HCT116 (cell line): ENCODE data around the gene ANKRD23. TPM values are rescaled to one million over a fixed set of nuclear protein-coding genes. Genes with fewer than 3 reads are reported as not detected.

ENCODE experiments used
- ATAC-seq: fragments of 200-7000 bp; cut with Tn5 transposase; 2 replicates; pipeline ENCODE4 v1.9.1; 2020; ENCODE audit warnings: mild to moderate bottlenecking, moderate library complexity
- BruUV-seq: library from RNA; stranded (reverse); fragments of 400-500 nt; replicated peaks from 2 replicates; lab custom pipeline; 2021; lab: Mats Ljungman, UMichigan
- CTCF ChIA-PET: fragments of 300-600 bp; sonication (Branson Sonifier 250); formaldehyde crosslinking; loops from one replicate; lab custom pipeline; 2021; ENCODE audit warnings: antibody characterized with exemption; lab: Charles Lee
- POLR2A ChIA-PET: fragments of 300-600, 350-600 bp; sonication (Branson Sonifier 250); formaldehyde crosslinking; loops from one replicate; lab custom pipeline; 2021; ENCODE audit warnings: antibody characterized with exemption; lab: Charles Lee
- RAD21 ChIA-PET, 2 experiments: fragments of 300-600 bp; sonication (Branson Sonifier 250); formaldehyde crosslinking; loops; one replicate each; lab custom pipeline; 2023; ENCODE audit warnings: low total read pairs in 2 of 2; ENCODE audit not compliant: uncharacterized antibody in 2 of 2, unreplicated experiment in 2 of 2, low non-redundant PET in 1 of 2; lab: Charles Lee
- DNase-seq: peaks from one replicate; pipeline ENCODE4 v3.0.0-alpha.2; 2010; ENCODE audit warnings: low read depth, low spot score
- H2AFZ ChIP-seq: fragments of 200-600 bp; shearing (Covaris generic), sonication (generic); 2 replicates; pipeline ENCODE4 v1.6.1; 2017; ENCODE audit warnings: low read depth, mixed run types, mixed read lengths, antibody characterized with exemption, low read length; ENCODE audit not compliant: poor library complexity, severe bottlenecking
- H3K27ac ChIP-seq: 2 replicates; pipeline ENCODE4 v1.5.1; 2012; ENCODE audit warnings: low read depth, low read length
- H3K27me3 ChIP-seq: fragments of 200-600 bp; sonication (generic); 2 replicates; pipeline ENCODE4 v1.6.1; 2016; ENCODE audit warnings: mixed run types, low read length, mixed read lengths; ENCODE audit not compliant: insufficient read depth
- H3K36me3 ChIP-seq, 2 experiments: fragments of 200-500 bp in 1 of 2; fragments of 200-600 bp in 1 of 2; sonication (Bioruptor generic) in 1 of 2; sonication (generic) in 1 of 2; 2 replicates each; pipeline versions ENCODE4 v1.5.1 to v1.6.1; 2014 to 2016; ENCODE audit warnings: low read length in 2 of 2, inconsistent platforms in 1 of 2, mixed read lengths in 1 of 2, mixed run types in 1 of 2; ENCODE audit not compliant: insufficient read depth in 2 of 2, control insufficient read depth in 1 of 2
- H3K4me1 ChIP-seq, 2 experiments: fragments of 200-600 bp in 1 of 2; sonication (generic) in 1 of 2; 2 replicates each; pipeline versions ENCODE4 v1.5.1 to v1.6.1; 2012 to 2017; ENCODE audit warnings: low read length in 2 of 2, inconsistent platforms in 1 of 2, mild to moderate bottlenecking in 1 of 2, mixed read lengths in 1 of 2, mixed run types in 1 of 2, moderate library complexity in 1 of 2; ENCODE audit not compliant: insufficient read depth in 2 of 2, control insufficient read depth in 1 of 2
- H3K4me2 ChIP-seq: fragments of 200-600 bp; sonication (generic); 2 replicates; pipeline ENCODE4 v1.6.1; 2017; ENCODE audit warnings: mixed run types, low read length, mixed read lengths
- H3K4me3 ChIP-seq, 2 experiments: fragments of 200-600 bp in 1 of 2; sonication (generic) in 1 of 2; replicated peaks in 1 of 2; 2 replicates each; pipeline ENCODE4 v1.5.1; 2011 to 2016; ENCODE audit warnings: low read length in 2 of 2, control low read depth in 1 of 2, low read depth in 1 of 2, mild to moderate bottlenecking in 1 of 2, mixed read lengths in 1 of 2, mixed run types in 1 of 2
- H3K79me2 ChIP-seq: fragments of 200-600 bp; sonication (generic); 2 replicates; pipeline ENCODE4 v1.6.1; 2017; ENCODE audit warnings: mild to moderate bottlenecking, mixed run types, low read length, moderate library complexity, mixed read lengths; ENCODE audit not compliant: insufficient read depth
- H3K9ac ChIP-seq: fragments of 200-600 bp; sonication (generic); 2 replicates; pipeline ENCODE4 v1.6.1; 2016; ENCODE audit warnings: low read length, mixed read lengths
- H3K9me2 ChIP-seq: fragments of 200-600 bp; sonication (generic), shearing (Covaris generic); 2 replicates; pipeline ENCODE4 v1.6.1; 2017; ENCODE audit warnings: mixed run types, mild to moderate bottlenecking, moderate library complexity; ENCODE audit not compliant: insufficient read depth
- H3K9me3 ChIP-seq, 2 experiments: fragments of 200-500 bp in 1 of 2; fragments of 200-600 bp in 1 of 2; sonication (Bioruptor generic) in 1 of 2; sonication (generic) in 1 of 2; 2 replicates each; pipeline ENCODE4 v1.6.1; 2014 to 2017; ENCODE audit warnings: low read length in 2 of 2, mixed read lengths in 2 of 2, inconsistent platforms in 1 of 2, low read depth in 1 of 2, mild to moderate bottlenecking in 1 of 2, mixed run types in 1 of 2, moderate library complexity in 1 of 2; ENCODE audit not compliant: control insufficient read depth in 1 of 2, insufficient read depth in 1 of 2
- H4K20me1 ChIP-seq: fragments of 200-600 bp; sonication (generic), shearing (Covaris generic); 2 replicates; pipeline ENCODE4 v1.6.1; 2017; ENCODE audit warnings: mixed run types, mild to moderate bottlenecking, moderate library complexity; ENCODE audit not compliant: insufficient read depth
- CEBPB ChIP-seq: IDR thresholded peaks from 2 replicates; pipeline ENCODE4 v1.6.1; 2012; ENCODE audit warnings: low read depth
- EZH2phosphoT487 ChIP-seq: fragments of 200-600 bp; IDR thresholded peaks from 2 replicates; pipeline ENCODE4 v1.6.1; 2018; ENCODE audit warnings: antibody characterized with exemption, borderline replicate concordance
- POLR2A ChIP-seq: IDR thresholded peaks from 2 replicates; pipeline ENCODE4 v1.7.0; 2011; ENCODE audit warnings: borderline replicate concordance; ENCODE audit not compliant: insufficient read depth, insufficient read length; ENCODE audit errors: extremely low read depth
- SIN3A ChIP-seq: IDR thresholded peaks from 2 replicates; pipeline ENCODE4 v1.6.1; 2012; ENCODE audit warnings: low read depth
- SP1 ChIP-seq: IDR thresholded peaks from 2 replicates; pipeline ENCODE4 v1.6.1; 2012; ENCODE audit warnings: low read depth
- TCF7L2 ChIP-seq: IDR thresholded peaks from 2 replicates; pipeline ENCODE4 v1.7.0; 2011; ENCODE audit warnings: borderline replicate concordance, inconsistent platforms; ENCODE audit not compliant: insufficient read depth, insufficient read length; ENCODE audit errors: extremely low read depth
- intact Hi-C: fragments of 100-400 bp; cut with micrococcal nuclease; formaldehyde crosslinking; loops from 2 replicates; pipeline ENCODE4 v1.10.0; 2022
- total RNA-seq: library from RNA; stranded (reverse); gene quantifications from one replicate; pipeline ENCODE4 v1.2.1, GENCODE V29; 2021; ENCODE audit not compliant: unreplicated experiment
- TF ChIP-seq, protein P1 (sequence below), 3 experiments: fragments of 200-600 bp in 1 of 3; sonication (generic) in 1 of 3; IDR thresholded peaks in 2 of 3; conservative IDR thresholded peaks in 1 of 3; 2 replicates each; pipeline ENCODE4 v1.5.1; 2012 to 2017; ENCODE audit warnings: low read depth in 2 of 3, low read length in 2 of 3, antibody characterized with exemption in 1 of 3, borderline replicate concordance in 1 of 3, control low read depth in 1 of 3, mild to moderate bottlenecking in 1 of 3, mixed read lengths in 1 of 3, mixed run types in 1 of 3, moderate library complexity in 1 of 3; ENCODE audit not compliant: insufficient read depth in 1 of 3

Gene ANKRD23
- total RNA-seq, 1 experiment from 2014 or later, result 1.4 TPM

DNA sequence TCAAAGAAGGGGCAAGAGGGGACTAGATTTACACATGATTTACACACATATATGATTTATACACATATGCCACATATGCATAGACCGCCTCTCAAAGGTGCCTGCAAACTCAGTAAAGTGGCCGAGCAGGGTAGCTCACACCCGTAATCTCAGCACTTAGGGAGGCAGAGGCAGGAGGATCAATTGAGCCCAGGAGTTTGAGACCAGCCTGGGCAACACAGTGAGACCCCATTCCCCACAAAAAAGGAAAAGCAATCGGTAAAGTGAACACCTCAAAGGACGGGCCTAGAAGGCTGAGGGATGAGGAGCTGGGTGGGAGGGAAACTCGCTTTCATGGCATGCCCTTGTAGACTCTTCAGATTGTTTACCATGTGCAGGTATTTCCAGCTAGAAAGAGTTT, 8.8 kb upstream of the ANKRD23 start (continued):
- TF ChIP-seq SP1, result no peak

DNA sequence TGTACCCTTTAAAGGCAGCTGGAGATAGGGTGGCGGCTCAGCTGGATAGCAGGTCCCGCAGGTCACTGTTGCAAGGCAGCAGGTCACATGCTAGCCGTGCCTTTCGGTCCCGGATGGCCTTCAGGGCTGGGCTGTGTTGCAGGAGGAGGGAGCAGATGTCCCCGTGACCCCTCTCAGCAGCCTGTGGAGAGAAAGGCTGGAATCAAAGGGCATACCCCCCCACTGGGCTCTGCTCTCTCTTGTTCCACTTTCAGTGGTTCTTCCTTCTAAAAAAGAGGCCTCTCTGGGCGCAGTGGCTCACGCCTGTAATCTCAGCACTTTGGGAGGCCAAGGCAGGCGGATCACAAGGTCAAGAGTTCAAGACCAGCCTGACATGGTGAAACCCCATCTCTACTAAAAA, 4.4 kb upstream of the ANKRD23 start:
- no TSS peak for BruUV-seq
- Histone ChIP-seq H2AFZ (no peak overlapping the region), H3K36me3 (peaks cover 18 to 21% of the 10 kb centered on the region in 2 experiments; a peak in 3 of 4 replicates), H3K4me3 (no peak overlapping the region), H3K27me3 (no peaks in the 10 kb centered on the region), H3K4me1 (no peaks in the 10 kb centered on the region), H3K27ac (no peak overlapping the region), H3K4me2 (no peak overlapping the region), H3K9ac (no peak overlapping the region), H3K79me2 (no peaks in the 10 kb centered on the region), H4K20me1 (no peaks in the 10 kb centered on the region), H3K9me3 (no peaks in the 10 kb centered on the region), H3K9me2 (no peaks in the 10 kb centered on the region)
- ATAC-seq (no peak), DNase-seq (no peak)
- RAD21 ChIA-PET, result no interaction called here
- no peak for TF ChIP-seq POLR2A
- TF ChIP-seq EZH2phosphoT487, result no peak
- TF ChIP-seq CEBPB, result no peak
- no peak for TF ChIP-seq TCF7L2
- TF ChIP-seq, protein P1, sequence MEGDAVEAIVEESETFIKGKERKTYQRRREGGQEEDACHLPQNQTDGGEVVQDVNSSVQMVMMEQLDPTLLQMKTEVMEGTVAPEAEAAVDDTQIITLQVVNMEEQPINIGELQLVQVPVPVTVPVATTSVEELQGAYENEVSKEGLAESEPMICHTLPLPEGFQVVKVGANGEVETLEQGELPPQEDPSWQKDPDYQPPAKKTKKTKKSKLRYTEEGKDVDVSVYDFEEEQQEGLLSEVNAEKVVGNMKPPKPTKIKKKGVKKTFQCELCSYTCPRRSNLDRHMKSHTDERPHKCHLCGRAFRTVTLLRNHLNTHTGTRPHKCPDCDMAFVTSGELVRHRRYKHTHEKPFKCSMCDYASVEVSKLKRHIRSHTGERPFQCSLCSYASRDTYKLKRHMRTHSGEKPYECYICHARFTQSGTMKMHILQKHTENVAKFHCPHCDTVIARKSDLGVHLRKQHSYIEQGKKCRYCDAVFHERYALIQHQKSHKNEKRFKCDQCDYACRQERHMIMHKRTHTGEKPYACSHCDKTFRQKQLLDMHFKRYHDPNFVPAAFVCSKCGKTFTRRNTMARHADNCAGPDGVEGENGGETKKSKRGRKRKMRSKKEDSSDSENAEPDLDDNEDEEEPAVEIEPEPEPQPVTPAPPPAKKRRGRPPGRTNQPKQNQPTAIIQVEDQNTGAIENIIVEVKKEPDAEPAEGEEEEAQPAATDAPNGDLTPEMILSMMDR (IDR thresholded peaks at IDR 0.05 in 2 of 3, conservative IDR thresholded peaks at IDR 0.05 in 1 of 3; ENCODE audit: borderline replicate concordance in 1 of 3, insufficient read depth in 1 of 3, low read depth in 2 of 3, low read length in 2 of 3), result no peak
- TF ChIP-seq SIN3A, result no peak
- CTCF ChIA-PET, result no interaction called here
- intact Hi-C loops, result no loop called here
- POLR2A ChIA-PET, result no interaction called here
